PC-3 (cell line): Measurements from ENCODE around the gene ADGRD1. TPM values are rescaled to one million over a fixed set of nuclear protein-coding genes. Genes with fewer than 3 reads are reported as not detected.

ENCODE experiments used
- ATAC-seq: fragments of 200-7000 bp; cut with Tn5 transposase; 2 replicates; pipeline ENCODE4 v1.9.1; 2020; ENCODE audit warnings: mild to moderate bottlenecking, moderate library complexity
- BruUV-seq: library from RNA; stranded (reverse); fragments of 400-500 nt; replicated peaks from 2 replicates; lab custom pipeline; 2021; lab: Mats Ljungman, UMichigan
- CTCF ChIA-PET: fragments of 300-600 bp; sonication (Branson Sonifier 250); formaldehyde crosslinking; loops from one replicate; lab custom pipeline; 2022; ENCODE audit warnings: antibody characterized with exemption; lab: Charles Lee
- POLR2A ChIA-PET: fragments of 300-600 bp; sonication (Branson Sonifier 250); formaldehyde crosslinking; loops from one replicate; lab custom pipeline; 2022; ENCODE audit warnings: antibody characterized with exemption; ENCODE audit not compliant: unreplicated experiment; lab: Charles Lee
- DNase-seq: peaks from one replicate; pipeline ENCODE4 v3.0.0-alpha.2; 2015
- H2AFZ ChIP-seq: fragments of 300-600 bp; sonication (generic); 2 replicates; pipeline ENCODE4 v1.6.0; 2016; ENCODE audit warnings: antibody characterized with exemption, low read length
- H3F3A ChIP-seq: fragments of 300-600 bp; sonication (generic); one replicate; pipeline ENCODE4 v1.6.0; 2017; ENCODE audit warnings: antibody characterized with exemption, low read length, control low read depth, mild to moderate bottlenecking; ENCODE audit not compliant: unreplicated experiment
- H3K27ac ChIP-seq: fragments of 300-600 bp; sonication (generic); 2 replicates; pipeline ENCODE4 v1.5.1; 2016; ENCODE audit warnings: mild to moderate bottlenecking, low read length
- H3K27me3 ChIP-seq: fragments of 300-600 bp; sonication (generic); 2 replicates; pipeline ENCODE4 v1.6.1; 2016; ENCODE audit warnings: low read length, mixed read lengths
- H3K36me3 ChIP-seq: fragments of 300-600 bp; sonication (generic); 2 replicates; pipeline ENCODE4 v1.6.1; 2016; ENCODE audit warnings: low read depth, mixed run types, low read length, mixed read lengths
- H3K4me1 ChIP-seq: fragments of 300-600 bp; sonication (generic); 2 replicates; pipeline ENCODE4 v1.5.1; 2016; ENCODE audit warnings: low read length; ENCODE audit not compliant: insufficient read depth
- H3K4me2 ChIP-seq: fragments of 300-600 bp; sonication (generic); 2 replicates; pipeline ENCODE4 v1.6.0; 2016; ENCODE audit warnings: low read length
- H3K4me3 ChIP-seq: fragments of 300-600 bp; sonication (generic); 2 replicates; pipeline ENCODE4 v1.5.1; 2016; ENCODE audit warnings: mild to moderate bottlenecking, low read length, mixed read lengths
- H3K79me2 ChIP-seq: fragments of 300-600 bp; sonication (generic); 2 replicates; pipeline ENCODE4 v1.6.1; 2017; ENCODE audit warnings: low read length, mixed read lengths
- H3K9ac ChIP-seq: fragments of 300-600 bp; sonication (generic); 2 replicates; pipeline ENCODE4 v1.6.0; 2016; ENCODE audit warnings: mild to moderate bottlenecking, low read length
- H3K9me2 ChIP-seq: fragments of 300-600 bp; sonication (generic); replicated peaks from 2 replicates; pipeline ENCODE4 v1.6.1; 2016; ENCODE audit warnings: mixed run types, low read length, mixed read lengths
- H3K9me3 ChIP-seq: fragments of 300-600 bp; sonication (generic); 2 replicates; pipeline ENCODE4 v1.6.1; 2016; ENCODE audit warnings: low read length, mixed read lengths
- H4K20me1 ChIP-seq: fragments of 300-600 bp; sonication (generic); 2 replicates; pipeline ENCODE4 v1.6.1; 2016; ENCODE audit warnings: low read length, mixed read lengths
- EZH2 ChIP-seq: fragments of 300-600 bp; sonication (generic); IDR thresholded peaks from one replicate; pipeline ENCODE4 v1.6.1; 2017; ENCODE audit warnings: antibody characterized with exemption, mild to moderate bottlenecking, low read length; ENCODE audit not compliant: unreplicated experiment
- EZH2phosphoT487 ChIP-seq: fragments of 300-600 bp; sonication (generic); IDR thresholded peaks from 2 replicates; pipeline ENCODE4 v1.6.1; 2018; ENCODE audit warnings: mild to moderate bottlenecking, antibody characterized with exemption, low read length, borderline replicate concordance
- intact Hi-C: fragments of 100-400 bp; cut with micrococcal nuclease; formaldehyde crosslinking; loops from 2 replicates; pipeline ENCODE4 v1.9.0; 2023
- total RNA-seq: library from RNA; depleted of rRNA; stranded (reverse); fragments of >200 nt; gene quantifications from 2 replicates; pipeline ENCODE4 v1.2.3, GENCODE V29; 2014
- TF ChIP-seq, protein P1 (sequence below): fragments of 300-600 bp; sonication (generic); conservative IDR thresholded peaks from 2 replicates; pipeline ENCODE4 v1.5.1; 2017; ENCODE audit warnings: antibody characterized with exemption, low read depth, mild to moderate bottlenecking, low read length

Gene ADGRD1
- total RNA-seq, 1 experiment from 2014 or later, result 0.18 TPM

DNA sequence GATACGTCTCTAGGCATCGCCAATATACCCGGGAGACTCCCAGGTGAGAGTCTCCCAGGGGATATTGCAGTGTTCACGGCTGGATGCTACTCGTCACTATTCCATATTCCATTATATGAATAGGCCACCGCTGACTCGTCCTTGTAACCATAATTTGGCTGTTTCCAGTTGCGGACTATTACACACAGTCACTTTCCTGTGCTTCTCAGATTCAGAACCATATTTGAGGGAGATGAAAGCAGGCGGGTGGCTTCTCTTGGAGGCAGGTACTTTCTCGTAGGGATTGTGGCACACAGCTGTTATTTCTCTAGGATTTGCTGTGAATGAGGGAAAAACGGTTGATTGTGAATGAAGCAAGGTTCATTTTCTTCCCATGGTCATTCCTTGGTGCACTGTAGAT is 73.0 kb downstream of the ADGRD1 start:
- BruUV-seq, result no TSS peak
- CTCF ChIA-PET, result no interaction called here
- Histone ChIP-seq H3K9ac (no peak overlapping the region), H3K4me1 (no peaks in the 10 kb centered on the region), H2AFZ (no peak overlapping the region), H3K4me2 (no peak overlapping the region), H3K27me3 (peaks cover 69% of the 10 kb centered on the region), H3K79me2 (no peaks in the 10 kb centered on the region), H3K4me3 (no peak overlapping the region), H3F3A (no peaks in the 10 kb centered on the region), H3K9me3 (no peaks in the 10 kb centered on the region), H4K20me1 (no peaks in the 10 kb centered on the region), H3K27ac (no peak overlapping the region), H3K36me3 (no peaks in the 10 kb centered on the region), H3K9me2 (no peaks in the 10 kb centered on the region)
- TF ChIP-seq EZH2phosphoT487, result no peak
- no peak for TF ChIP-seq EZH2
- TF ChIP-seq, protein P1, sequence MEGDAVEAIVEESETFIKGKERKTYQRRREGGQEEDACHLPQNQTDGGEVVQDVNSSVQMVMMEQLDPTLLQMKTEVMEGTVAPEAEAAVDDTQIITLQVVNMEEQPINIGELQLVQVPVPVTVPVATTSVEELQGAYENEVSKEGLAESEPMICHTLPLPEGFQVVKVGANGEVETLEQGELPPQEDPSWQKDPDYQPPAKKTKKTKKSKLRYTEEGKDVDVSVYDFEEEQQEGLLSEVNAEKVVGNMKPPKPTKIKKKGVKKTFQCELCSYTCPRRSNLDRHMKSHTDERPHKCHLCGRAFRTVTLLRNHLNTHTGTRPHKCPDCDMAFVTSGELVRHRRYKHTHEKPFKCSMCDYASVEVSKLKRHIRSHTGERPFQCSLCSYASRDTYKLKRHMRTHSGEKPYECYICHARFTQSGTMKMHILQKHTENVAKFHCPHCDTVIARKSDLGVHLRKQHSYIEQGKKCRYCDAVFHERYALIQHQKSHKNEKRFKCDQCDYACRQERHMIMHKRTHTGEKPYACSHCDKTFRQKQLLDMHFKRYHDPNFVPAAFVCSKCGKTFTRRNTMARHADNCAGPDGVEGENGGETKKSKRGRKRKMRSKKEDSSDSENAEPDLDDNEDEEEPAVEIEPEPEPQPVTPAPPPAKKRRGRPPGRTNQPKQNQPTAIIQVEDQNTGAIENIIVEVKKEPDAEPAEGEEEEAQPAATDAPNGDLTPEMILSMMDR, result no peak
- intact Hi-C loops, result no loop called here
- DNase-seq, result no peak
- ATAC-seq, result no peak
- POLR2A ChIA-PET, result no interaction called here

DNA sequence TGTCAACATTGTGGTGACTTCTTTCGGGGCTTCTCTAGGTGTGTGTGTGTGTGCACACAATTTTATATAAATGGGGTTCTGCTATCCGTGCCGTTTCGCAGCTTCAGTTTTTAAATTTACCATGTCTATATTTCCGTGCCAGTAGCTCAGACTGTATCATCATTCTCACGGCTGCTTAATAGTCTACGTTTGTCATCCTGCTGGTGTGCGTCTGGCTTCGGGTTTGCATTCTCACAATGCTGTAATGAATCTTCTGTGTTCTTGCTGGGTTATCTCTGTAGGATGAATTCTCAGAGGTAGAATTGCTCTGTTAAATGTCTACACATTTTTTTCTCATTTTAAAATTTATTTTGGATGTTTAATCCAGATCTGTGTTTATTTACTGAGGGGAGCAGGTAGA is 73.6 kb downstream of the ADGRD1 start:
- no TSS peak for BruUV-seq
- no peak overlapping the region for H3K4me2 ChIP-seq
- H4K20me1 ChIP-seq, result no peaks in the 10 kb centered on the region
- DNase-seq, result no peak
- no peak overlapping the region for H3K4me3 ChIP-seq
- H3F3A ChIP-seq, result no peaks in the 10 kb centered on the region
- no peak for ATAC-seq
- H3K79me2 ChIP-seq, result no peaks in the 10 kb centered on the region
- H3K9me2 ChIP-seq, result no peaks in the 10 kb centered on the region
- H3K27ac ChIP-seq, result no peak overlapping the region
- no peaks in the 10 kb centered on the region for H3K9me3 ChIP-seq
- intact Hi-C loops, result no loop called here
- peaks cover 67% of the 10 kb centered on the region for H3K27me3 ChIP-seq
- TF ChIP-seq, protein P1, result no peak
- TF ChIP-seq EZH2 (no peak), EZH2phosphoT487 (no peak)
- CTCF ChIA-PET, result no interaction called here
- no peaks in the 10 kb centered on the region for H3K4me1 ChIP-seq
- no peak overlapping the region for H2AFZ ChIP-seq
- no peak overlapping the region for H3K9ac ChIP-seq
- H3K36me3 ChIP-seq, result no peaks in the 10 kb centered on the region
- POLR2A ChIA-PET, result no interaction called here

DNA sequence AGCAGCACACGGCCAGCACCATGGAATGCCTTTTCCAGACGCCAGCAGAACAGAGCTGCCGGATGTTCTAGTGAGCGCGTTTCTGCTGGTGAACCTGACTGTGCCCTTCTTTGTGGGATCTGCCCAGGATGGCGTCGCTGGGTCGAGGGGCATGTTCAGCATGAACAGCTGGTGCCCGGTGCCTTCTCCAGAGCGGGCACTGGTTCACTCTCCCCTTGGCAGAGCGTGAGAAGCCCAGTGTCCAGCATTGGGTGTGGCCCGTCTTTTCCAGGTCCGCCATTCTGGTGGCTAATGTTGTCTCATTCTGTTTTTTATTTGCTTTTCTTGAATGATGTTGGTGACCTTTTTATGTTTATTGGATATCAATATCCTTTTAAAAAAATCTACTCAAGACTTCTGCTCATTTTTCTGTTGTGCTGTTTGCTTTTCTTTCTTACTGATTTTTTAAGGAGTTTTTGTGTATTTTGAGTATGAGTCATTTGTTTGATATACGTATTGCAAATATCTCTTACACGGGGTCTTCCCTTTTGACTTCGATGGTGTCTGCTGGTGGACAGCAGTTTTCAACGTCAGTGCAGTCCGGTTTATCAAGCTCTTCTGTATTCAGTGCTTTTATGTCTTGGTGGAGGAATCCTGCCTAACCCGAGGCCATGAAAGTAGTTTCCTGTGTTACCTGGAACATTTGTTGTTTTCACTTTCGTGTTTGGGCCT is 74.3 kb downstream of the ADGRD1 start:
- H3K4me3 ChIP-seq, result no peak overlapping the region
- no peak overlapping the region for H2AFZ ChIP-seq
- H3K36me3 ChIP-seq, result no peaks in the 10 kb centered on the region
- H3F3A ChIP-seq, result no peaks in the 10 kb centered on the region
- no peaks in the 10 kb centered on the region for H3K9me2 ChIP-seq
- peaks cover 59% of the 10 kb centered on the region for H3K27me3 ChIP-seq
- intact Hi-C loops, result no loop called here
- CTCF ChIA-PET, result no interaction called here
- H4K20me1 ChIP-seq, result no peaks in the 10 kb centered on the region
- POLR2A ChIA-PET, result no interaction called here
- H3K9me3 ChIP-seq, result no peaks in the 10 kb centered on the region
- H3K4me1 ChIP-seq, result no peaks in the 10 kb centered on the region
- BruUV-seq, result no TSS peak
- no peak for DNase-seq
- no peak for ATAC-seq
- TF ChIP-seq, protein P1, result no peak
- no peak for TF ChIP-seq EZH2
- TF ChIP-seq EZH2phosphoT487, result no peak
- no peak overlapping the region for H3K9ac ChIP-seq
- no peak overlapping the region for H3K4me2 ChIP-seq
- no peaks in the 10 kb centered on the region for H3K79me2 ChIP-seq
- H3K27ac ChIP-seq, result no peak overlapping the region
